CMK (cell line): ENCODE measurements around the gene IRF5.

Experiments
- DNase-seq: peaks from one replicate; pipeline ENCODE4 v3.0.0-alpha.2; 2010; ENCODE audit warnings: low read depth

Gene IRF5

DNA sequence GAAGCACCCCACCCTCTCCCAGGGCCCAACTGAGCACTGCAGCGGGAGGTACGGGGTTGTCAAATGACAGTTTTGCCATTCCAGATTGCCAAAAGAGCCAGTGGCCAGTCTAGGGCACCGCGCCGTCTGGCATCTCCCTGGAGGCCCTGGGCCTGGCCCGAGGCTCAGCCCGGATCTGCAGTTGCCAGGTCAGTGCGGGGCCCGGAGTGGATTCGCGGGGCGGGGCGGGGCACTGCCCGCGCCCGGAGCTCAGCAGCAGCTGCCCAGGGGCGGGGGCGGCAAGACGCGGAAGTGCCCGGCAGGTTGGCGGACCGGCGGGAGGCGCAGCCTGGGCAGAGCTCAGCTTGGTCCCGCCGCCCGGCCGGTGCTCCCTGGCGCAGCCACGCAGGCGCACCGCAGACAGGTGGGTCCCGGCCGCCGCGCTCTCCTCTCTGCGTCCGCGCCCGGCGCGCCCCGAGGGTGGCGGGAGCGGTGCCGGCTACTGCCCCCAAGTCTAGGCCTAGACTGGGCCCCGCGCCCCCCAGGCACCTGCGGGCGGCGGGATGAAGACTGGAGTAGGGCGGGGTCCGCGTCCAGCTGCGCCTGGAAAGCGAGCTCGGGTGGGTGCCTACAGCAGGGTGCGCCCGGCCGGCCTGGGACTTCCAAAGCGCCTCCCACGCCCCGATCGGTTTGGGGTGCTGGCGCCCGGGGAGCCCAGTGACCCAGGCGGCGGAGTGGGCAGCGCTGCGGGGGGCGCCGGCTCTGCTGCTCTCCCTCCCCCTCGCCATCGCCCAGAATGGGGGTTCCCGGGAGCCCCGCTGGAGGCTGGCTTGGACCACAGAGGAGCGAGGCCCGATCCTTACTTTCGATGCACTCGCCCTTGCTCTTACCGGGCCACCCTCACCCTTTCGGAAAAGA lies at the start of gene IRF5:
Gene IRF5, plus strand, starts transcription at position 281 of the 897 bp plus-strand sequence. CDS start 4,155 bp downstream, outside the sequence.
- no peak for DNase-seq

DNA sequence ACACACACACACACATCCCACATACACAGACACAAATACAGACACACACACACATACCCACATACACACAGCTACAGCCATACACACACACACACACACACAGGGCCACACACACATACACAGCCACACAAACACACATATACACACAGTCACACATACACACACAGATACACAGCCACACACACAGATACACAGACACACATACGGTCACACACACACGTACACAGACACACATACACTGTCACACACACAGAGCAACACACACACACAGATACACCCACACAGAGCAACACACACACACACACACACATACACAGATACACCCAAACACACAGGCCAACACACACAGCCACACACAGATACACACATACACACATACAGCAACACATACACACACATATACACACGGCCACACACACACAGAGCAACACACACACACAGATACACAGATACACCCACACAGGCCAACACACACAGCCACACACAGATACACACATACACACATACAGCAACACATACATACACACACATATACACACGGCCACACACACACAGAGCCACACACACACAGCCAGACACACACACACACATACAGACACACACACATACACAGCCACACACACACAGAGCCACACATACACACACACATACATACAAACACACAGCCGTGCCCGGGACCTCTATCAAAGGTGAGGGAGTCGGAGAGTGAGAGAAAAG lies 49.5 kb upstream of the IRF5 start:
- no peak for DNase-seq

DNA sequence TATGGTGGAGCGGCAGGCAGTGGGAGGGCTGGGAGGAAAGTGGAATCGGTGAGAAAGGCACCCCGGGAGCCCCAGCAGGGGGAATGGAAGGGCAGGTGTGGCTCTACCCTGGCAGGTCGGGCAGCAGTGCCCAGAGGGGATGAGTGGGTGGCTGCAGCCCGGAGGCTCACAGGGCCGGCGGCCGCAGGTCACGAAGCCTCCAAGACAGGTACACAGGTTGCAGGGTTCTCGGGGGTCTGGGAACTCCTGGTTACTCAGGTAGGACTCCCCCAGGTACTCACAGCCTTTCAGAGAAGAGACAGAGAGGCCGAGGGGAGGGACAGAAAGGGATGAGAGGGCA lies 49.0 kb upstream of the IRF5 start:
- no peak for DNase-seq

GRCh38 chr7:128889121-128889520 lies 48.6 kb upstream of the IRF5 start:
- DNase-seq, result no peak

DNA sequence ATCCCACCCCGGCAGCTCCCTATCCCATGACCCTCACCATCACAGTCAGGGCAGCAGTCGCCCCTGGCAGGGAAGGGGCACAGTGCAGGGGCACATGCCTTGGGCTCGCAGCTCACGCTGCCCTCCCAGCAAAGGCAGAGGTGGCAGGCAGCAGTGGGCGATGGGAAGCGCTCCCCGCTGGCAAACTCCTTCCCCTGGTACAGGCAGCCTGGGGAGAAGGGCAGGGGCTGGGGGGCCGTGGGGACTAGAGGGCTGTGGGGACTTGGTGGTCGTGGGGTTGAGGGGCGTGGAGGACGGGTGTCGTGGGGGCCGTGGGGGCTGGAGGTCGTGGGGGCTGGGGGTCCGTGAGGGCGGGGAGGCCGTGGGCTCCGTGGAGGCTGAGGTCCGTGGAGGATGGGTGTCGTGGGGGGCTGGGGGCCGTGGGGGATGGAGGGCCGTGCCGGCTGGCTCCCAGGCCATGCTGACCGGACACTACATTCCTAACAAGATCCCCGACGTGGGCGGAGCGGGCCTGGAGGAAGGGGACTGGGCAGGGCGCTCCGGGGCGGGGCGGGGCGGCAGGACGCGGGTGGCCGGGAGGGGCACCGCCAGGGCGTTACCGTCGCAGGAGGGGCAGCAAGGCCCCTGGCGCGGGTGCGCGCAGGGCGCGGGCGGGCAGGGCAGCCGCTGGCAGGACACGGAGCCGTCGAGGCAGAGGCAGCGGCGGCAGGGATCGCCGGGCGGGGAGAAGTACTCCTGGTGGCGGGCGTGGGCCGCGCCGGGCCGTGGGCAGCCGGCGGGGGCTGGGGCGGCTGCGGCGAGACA lies 47.2 kb upstream of the IRF5 start:
- DNase-seq, result no peak

GRCh38 chr7:128891110-128891941 lies 46.4 kb upstream of the IRF5 start:
- DNase-seq, result no peak

GRCh38 chr7:128891942-128892269 lies 45.8 kb upstream of the IRF5 start:
- no peak for DNase-seq

- no peak for DNase-seq
Measured at GRCh38 chr7:128892521-128893250, 45.0 kb upstream of the IRF5 start.

- no peak for DNase-seq
Measured at GRCh38 chr7:128893251-128894100, 44.3 kb upstream of the IRF5 start.

- no peak for DNase-seq
Measured at GRCh38 chr7:128894101-128894440, 43.7 kb upstream of the IRF5 start.

- DNase-seq, result no peak
Measured at GRCh38 chr7:128895320-128895719, 42.4 kb upstream of the IRF5 start.

DNA sequence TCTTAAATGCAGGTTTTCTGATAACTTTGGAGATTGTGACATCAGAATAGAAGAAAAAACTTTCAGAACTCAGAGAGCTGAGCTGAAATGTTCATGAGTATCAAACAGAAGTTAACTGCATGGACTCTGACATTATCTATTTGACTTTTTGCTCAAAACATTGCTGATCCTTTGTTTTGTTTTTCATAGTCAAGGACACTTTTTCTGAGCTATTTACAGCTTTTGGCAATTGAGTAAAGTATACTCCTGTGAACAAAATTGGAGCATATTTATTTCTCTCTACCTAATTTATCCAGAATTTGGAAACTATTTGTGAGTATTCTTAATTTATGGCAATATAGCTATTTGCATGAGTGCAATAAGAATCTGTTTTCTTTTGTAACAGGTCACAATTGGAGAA lies 38.3 kb upstream of the IRF5 start:
- no peak for DNase-seq

GRCh38 chr7:128900237-128900636 lies 37.5 kb upstream of the IRF5 start:
- DNase-seq, result no peak

DNA sequence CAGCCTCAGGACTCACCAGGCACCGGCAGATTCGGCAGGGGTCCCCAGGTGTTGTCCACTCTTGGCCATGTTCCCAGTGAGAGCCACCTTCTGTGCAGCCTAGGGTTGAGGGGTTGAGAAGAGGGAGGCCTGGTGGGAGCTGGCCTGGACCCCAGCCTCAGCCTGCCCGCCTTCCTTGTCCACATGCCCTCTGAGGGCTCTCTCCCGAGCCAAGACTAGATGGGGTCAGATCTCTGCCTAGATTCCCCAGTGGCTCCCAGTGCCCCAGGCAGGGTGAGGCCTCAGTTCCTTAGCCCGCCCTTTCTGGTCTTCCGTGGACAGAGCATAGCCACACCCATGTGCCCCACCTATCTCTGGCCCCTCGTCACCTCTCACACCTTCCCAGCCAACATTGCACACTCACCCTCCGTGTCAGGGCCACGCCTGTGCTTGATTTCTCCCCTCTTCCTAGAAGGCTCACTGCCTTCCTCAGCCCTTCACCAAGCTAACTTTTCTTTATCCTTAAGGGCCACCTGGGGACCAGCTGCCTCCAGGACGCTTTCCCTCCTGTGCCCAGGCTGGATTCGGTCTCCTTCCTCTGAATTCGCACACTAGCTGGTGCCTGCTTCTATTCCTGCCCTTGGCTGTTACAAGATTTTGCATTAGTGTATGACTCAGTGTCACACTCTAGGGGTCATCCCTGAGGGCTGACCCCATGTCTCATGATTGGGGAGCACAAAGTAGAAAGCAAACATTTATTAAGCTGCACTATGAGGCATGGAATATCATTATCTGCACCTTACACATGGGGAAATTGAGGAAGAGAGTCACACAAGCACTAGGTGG lies 34.8 kb upstream of the IRF5 start:
- DNase-seq, result no peak

GRCh38 chr7:128903621-128904361 lies 33.9 kb upstream of the IRF5 start:
- no peak for DNase-seq

DNA sequence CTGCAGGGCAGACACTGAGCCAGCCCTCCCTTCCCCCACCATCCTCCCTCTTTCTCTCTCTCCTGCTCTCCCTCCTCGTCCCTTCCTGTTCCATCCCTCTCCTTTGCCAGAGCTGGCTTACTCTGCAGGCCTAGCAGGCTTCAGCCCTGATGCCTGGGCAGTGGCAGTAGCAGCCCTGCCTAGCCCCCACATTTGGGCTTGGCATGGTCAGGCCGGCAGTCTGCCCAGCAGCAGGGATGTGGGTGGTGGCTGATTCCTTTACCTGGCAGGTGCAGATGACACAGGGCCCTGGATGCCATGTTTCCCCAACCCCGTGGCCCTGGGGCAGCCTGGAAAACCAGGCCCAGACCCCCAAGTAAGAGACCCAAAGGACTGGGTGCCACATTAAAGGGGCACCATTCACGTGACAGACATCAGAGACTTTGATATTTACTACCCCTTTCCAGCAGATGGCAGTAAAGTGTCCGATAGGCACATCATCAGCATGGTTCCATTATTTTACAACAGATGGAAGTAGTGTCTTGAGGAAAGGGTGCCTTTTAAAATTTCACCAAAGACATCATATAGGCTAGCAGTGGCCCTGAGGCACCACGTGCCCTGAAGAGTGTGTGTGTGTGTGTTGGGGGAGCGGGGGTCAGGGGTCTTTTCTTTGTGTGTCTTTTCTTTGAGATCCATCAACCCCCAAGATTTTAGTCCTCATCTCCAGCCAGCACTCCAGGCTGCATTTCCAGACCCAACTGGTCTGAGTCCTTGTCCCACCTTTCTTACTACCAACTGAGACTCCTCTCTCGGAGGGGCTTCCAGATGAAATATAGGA lies 33.1 kb upstream of the IRF5 start:
- no peak for DNase-seq

GRCh38 chr7:128906001-128906765 lies 31.5 kb upstream of the IRF5 start:
- DNase-seq, result no peak
